Measurements from ENCODE around the gene GRIN2C. TPM values are rescaled to one million over a fixed set of nuclear protein-coding genes. Genes with fewer than 3 reads are reported as not detected.

The GRIN2C gene
- total RNA-seq, 4 donors from 2014 or later: 0.13 TPM; not detected in 3

DNA sequence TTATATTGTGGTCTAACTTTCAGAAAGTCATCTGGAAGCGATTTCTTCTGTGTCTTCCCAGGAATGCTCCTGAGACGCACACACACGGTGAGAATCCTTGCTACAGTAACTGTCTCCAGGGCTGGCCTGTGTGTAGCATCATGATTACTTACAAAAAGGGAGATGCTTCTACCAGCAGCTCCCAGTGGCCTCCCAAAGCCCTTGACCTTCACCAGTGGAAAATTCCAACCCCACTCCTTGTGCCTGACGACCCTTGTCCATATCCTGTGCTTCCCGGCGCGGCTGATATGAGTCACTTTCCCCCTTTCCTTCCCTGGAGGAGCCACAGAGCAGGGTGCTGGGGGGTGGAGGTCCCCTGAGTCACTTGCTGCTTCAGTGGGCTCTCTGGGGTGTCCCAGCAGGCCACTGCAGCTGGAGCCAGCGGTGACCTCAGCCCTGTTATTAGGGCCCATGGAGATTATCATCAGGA, 61.4 kb downstream of the GRIN2C start:
- Histone ChIP-seq H3K36me3 (peaks cover 86% of the 10 kb centered on the region), H3K4me3 (no peak overlapping the region), H3K27ac (no peak overlapping the region), H3K4me1 (no peaks in the 10 kb centered on the region), H3K27me3 (no peaks in the 10 kb centered on the region), H3K9me3 (no peaks in the 10 kb centered on the region)
- no peak for DNase-seq (ENCODE audit: low spot score in 2 of 2)
- TF ChIP-seq EP300 (IDR thresholded peaks at IDR 0.05) (no peak), POLR2AphosphoS5 (IDR thresholded peaks at IDR 0.05) (no peak), POLR2A (IDR thresholded peaks at IDR 0.05) (no peak)
- TF ChIP-seq, protein P1, sequence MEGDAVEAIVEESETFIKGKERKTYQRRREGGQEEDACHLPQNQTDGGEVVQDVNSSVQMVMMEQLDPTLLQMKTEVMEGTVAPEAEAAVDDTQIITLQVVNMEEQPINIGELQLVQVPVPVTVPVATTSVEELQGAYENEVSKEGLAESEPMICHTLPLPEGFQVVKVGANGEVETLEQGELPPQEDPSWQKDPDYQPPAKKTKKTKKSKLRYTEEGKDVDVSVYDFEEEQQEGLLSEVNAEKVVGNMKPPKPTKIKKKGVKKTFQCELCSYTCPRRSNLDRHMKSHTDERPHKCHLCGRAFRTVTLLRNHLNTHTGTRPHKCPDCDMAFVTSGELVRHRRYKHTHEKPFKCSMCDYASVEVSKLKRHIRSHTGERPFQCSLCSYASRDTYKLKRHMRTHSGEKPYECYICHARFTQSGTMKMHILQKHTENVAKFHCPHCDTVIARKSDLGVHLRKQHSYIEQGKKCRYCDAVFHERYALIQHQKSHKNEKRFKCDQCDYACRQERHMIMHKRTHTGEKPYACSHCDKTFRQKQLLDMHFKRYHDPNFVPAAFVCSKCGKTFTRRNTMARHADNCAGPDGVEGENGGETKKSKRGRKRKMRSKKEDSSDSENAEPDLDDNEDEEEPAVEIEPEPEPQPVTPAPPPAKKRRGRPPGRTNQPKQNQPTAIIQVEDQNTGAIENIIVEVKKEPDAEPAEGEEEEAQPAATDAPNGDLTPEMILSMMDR (IDR thresholded peaks at IDR 0.05): no peak
- 88% methylated on average over 8 of the region's 8 CpGs for WGBS

DNA sequence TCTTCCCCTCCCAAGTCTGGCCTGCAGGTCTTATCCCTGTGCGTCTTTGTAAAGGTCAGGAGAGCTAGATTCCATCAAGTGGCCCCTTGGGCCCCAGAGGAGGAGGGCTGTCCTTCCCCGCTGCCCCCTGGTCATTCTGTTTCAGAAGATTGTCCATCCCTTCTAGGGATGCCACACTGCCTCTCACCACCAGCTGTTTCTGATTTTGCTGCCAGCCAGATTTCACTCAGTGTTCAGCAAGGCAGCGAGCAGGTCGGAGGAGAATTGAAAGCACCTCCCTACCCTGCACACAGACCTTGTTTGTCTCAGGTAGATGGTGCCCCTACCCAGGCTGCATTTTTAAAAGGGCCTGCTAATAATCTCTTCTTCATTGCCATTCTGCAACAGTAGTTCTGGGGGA, 61.9 kb downstream of the GRIN2C start:
- DNase-seq (ENCODE audit: low spot score in 2 of 2): no peak
- Histone ChIP-seq H3K4me3 (no peak overlapping the region), H3K9me3 (no peaks in the 10 kb centered on the region), H3K27ac (no peak overlapping the region), H3K4me1 (no peaks in the 10 kb centered on the region), H3K36me3 (peaks cover 91% of the 10 kb centered on the region), H3K27me3 (no peaks in the 10 kb centered on the region)
- TF ChIP-seq POLR2AphosphoS5 (IDR thresholded peaks at IDR 0.05) (no peak), POLR2A (IDR thresholded peaks at IDR 0.05) (no peak), EP300 (IDR thresholded peaks at IDR 0.05) (no peak)
- TF ChIP-seq, protein P1 (IDR thresholded peaks at IDR 0.05): no peak
- WGBS: 95% methylated on average over 4 of the region's 4 CpGs

GRCh38 chr17:74796866-74797265, 62.8 kb downstream of the GRIN2C start:
- Histone ChIP-seq H3K36me3 (peaks cover 89% of the 10 kb centered on the region), H3K4me1 (no peaks in the 10 kb centered on the region), H3K9me3 (no peaks in the 10 kb centered on the region), H3K27me3 (no peaks in the 10 kb centered on the region), H3K4me3 (no peak overlapping the region), H3K27ac (no peak overlapping the region)
- no peak for TF ChIP-seq EP300 (IDR thresholded peaks at IDR 0.05)
- no peak for TF ChIP-seq POLR2A (IDR thresholded peaks at IDR 0.05)
- TF ChIP-seq, protein P1 (IDR thresholded peaks at IDR 0.05): no peak
- no peak for DNase-seq (ENCODE audit: low spot score in 2 of 2)
- 81% methylated on average over 6 of the region's 6 CpGs for WGBS

- TF ChIP-seq, protein P1 (IDR thresholded peaks at IDR 0.05): no peak
- no peak for TF ChIP-seq POLR2AphosphoS5 (IDR thresholded peaks at IDR 0.05)
- no peak for TF ChIP-seq POLR2A (IDR thresholded peaks at IDR 0.05)
- no peak for TF ChIP-seq EP300 (IDR thresholded peaks at IDR 0.05)
- Histone ChIP-seq H3K9me3 (no peaks in the 10 kb centered on the region), H3K4me3 (no peak overlapping the region), H3K27ac (no peak overlapping the region), H3K27me3 (no peaks in the 10 kb centered on the region), H3K36me3 (peaks cover 84% of the 10 kb centered on the region), H3K4me1 (peaks cover 2% of the 10 kb centered on the region)
- 87% methylated on average over 4 of the region's 4 CpGs for WGBS
- no peak for DNase-seq (ENCODE audit: low spot score in 2 of 2)
Measured at GRCh38 chr17:74796211-74796610, 63.5 kb downstream of the GRIN2C start.

GRCh38 chr17:74795327-74796020, 64.2 kb downstream of the GRIN2C start:
- H3K4me1 ChIP-seq: peaks cover 6% of the 10 kb centered on the region
- H3K36me3 ChIP-seq: peaks cover 80% of the 10 kb centered on the region
- H3K9me3 ChIP-seq: no peaks in the 10 kb centered on the region
- no peaks in the 10 kb centered on the region for H3K27me3 ChIP-seq
- WGBS: 93% methylated on average over 9 of the region's 18 CpGs
- H3K27ac ChIP-seq: no peak overlapping the region
- no peak overlapping the region for H3K4me3 ChIP-seq
- no peak for DNase-seq (ENCODE audit: low spot score in 2 of 2)
- TF ChIP-seq POLR2A (IDR thresholded peaks at IDR 0.05) (no peak), POLR2AphosphoS5 (IDR thresholded peaks at IDR 0.05) (no peak), EP300 (IDR thresholded peaks at IDR 0.05) (no peak)
- TF ChIP-seq, protein P1 (IDR thresholded peaks at IDR 0.05): no peak
